ENCODE measurements around the gene IFIT2.

DNA sequence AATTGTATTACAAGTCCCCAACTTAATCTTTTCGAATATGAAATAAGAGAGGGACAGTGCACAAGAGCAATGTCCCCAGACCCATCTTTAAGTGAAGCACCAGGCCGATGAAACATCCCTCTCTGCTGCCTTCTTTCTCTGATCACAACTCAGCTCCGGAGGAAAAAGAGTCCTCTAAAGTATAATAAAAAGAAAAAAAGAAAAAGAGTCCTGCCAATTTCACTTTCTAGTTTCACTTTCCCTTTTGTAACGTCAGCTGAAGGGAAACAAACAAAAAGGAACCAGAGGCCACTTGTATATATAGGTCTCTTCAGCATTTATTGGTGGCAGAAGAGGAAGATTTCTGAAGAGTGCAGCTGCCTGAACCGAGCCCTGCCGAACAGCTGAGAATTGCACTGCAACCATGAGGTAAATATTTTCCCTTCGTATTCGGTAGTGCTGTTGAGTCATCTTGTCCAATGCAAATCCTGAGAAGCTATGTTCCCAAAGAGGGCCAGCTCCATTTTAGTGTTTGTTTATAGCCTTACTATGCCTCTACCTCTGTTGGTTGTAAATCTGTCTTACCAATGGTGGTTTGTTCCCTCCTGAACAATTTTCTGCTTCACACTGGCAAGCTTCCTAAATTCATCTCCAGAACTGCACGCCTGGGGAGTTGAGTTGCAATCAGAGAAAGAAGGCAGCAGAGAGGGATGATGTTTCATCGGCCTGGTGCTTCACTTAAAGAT, at the start of gene IFIT2:
- TF ChIP-seq, protein P1, sequence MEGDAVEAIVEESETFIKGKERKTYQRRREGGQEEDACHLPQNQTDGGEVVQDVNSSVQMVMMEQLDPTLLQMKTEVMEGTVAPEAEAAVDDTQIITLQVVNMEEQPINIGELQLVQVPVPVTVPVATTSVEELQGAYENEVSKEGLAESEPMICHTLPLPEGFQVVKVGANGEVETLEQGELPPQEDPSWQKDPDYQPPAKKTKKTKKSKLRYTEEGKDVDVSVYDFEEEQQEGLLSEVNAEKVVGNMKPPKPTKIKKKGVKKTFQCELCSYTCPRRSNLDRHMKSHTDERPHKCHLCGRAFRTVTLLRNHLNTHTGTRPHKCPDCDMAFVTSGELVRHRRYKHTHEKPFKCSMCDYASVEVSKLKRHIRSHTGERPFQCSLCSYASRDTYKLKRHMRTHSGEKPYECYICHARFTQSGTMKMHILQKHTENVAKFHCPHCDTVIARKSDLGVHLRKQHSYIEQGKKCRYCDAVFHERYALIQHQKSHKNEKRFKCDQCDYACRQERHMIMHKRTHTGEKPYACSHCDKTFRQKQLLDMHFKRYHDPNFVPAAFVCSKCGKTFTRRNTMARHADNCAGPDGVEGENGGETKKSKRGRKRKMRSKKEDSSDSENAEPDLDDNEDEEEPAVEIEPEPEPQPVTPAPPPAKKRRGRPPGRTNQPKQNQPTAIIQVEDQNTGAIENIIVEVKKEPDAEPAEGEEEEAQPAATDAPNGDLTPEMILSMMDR (IDR thresholded peaks at IDR 0.05), result no peak
- peak in 2 of 3 donors; percentile 63 to 76 for TF ChIP-seq POLR2AphosphoS5 (IDR thresholded peaks at IDR 0.05)

All from breast epithelium (tissue), 3 donors.